Measurements from ENCODE around the gene SESN2.

GRCh38 chr1:28259934-28260802 lies 850 bp downstream of the SESN2 start:
- TF ChIP-seq, protein P1, sequence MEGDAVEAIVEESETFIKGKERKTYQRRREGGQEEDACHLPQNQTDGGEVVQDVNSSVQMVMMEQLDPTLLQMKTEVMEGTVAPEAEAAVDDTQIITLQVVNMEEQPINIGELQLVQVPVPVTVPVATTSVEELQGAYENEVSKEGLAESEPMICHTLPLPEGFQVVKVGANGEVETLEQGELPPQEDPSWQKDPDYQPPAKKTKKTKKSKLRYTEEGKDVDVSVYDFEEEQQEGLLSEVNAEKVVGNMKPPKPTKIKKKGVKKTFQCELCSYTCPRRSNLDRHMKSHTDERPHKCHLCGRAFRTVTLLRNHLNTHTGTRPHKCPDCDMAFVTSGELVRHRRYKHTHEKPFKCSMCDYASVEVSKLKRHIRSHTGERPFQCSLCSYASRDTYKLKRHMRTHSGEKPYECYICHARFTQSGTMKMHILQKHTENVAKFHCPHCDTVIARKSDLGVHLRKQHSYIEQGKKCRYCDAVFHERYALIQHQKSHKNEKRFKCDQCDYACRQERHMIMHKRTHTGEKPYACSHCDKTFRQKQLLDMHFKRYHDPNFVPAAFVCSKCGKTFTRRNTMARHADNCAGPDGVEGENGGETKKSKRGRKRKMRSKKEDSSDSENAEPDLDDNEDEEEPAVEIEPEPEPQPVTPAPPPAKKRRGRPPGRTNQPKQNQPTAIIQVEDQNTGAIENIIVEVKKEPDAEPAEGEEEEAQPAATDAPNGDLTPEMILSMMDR (IDR thresholded peaks at IDR 0.05; ENCODE audit: poor library complexity): no peak
- no peak for TF ChIP-seq EZH2 (IDR thresholded peaks at IDR 0.05; ENCODE audit: borderline replicate concordance)
